Epithelial cell of esophagus (primary cell): ENCODE measurements around the gene LRMDA.

Experiments used
- DNase-seq: peaks from one replicate; pipeline ENCODE4 v3.0.0; 2010; ENCODE audit warnings: low read depth
- H3K4me3 ChIP-seq: 2 replicates; pipeline ENCODE4 v1.5.1; 2011; ENCODE audit warnings: mild to moderate bottlenecking, low read length, control low read depth
- TF ChIP-seq, protein P1 (sequence below): IDR thresholded peaks from 2 replicates; pipeline ENCODE4 v1.5.1; 2011; ENCODE audit warnings: low read depth, mild to moderate bottlenecking, low read length, control low read depth, inconsistent platforms; ENCODE audit not compliant: insufficient read depth; ENCODE audit errors: missing control alignments

Gene LRMDA

GRCh38 chr10:75688506-75689300 is 257.3 kb downstream of the LRMDA start:
- no peak overlapping the region for H3K4me3 ChIP-seq
- TF ChIP-seq, protein P1, sequence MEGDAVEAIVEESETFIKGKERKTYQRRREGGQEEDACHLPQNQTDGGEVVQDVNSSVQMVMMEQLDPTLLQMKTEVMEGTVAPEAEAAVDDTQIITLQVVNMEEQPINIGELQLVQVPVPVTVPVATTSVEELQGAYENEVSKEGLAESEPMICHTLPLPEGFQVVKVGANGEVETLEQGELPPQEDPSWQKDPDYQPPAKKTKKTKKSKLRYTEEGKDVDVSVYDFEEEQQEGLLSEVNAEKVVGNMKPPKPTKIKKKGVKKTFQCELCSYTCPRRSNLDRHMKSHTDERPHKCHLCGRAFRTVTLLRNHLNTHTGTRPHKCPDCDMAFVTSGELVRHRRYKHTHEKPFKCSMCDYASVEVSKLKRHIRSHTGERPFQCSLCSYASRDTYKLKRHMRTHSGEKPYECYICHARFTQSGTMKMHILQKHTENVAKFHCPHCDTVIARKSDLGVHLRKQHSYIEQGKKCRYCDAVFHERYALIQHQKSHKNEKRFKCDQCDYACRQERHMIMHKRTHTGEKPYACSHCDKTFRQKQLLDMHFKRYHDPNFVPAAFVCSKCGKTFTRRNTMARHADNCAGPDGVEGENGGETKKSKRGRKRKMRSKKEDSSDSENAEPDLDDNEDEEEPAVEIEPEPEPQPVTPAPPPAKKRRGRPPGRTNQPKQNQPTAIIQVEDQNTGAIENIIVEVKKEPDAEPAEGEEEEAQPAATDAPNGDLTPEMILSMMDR, result no peak

GRCh38 chr10:75693489-75693888 is 262.1 kb downstream of the LRMDA start:
- TF ChIP-seq, protein P1, result no peak
- no peak for DNase-seq
- no peak overlapping the region for H3K4me3 ChIP-seq

More at GRCh38 chr10:75688506-75689300, 257.3 kb downstream of the LRMDA start:
- DNase-seq, result no peak

DNA sequence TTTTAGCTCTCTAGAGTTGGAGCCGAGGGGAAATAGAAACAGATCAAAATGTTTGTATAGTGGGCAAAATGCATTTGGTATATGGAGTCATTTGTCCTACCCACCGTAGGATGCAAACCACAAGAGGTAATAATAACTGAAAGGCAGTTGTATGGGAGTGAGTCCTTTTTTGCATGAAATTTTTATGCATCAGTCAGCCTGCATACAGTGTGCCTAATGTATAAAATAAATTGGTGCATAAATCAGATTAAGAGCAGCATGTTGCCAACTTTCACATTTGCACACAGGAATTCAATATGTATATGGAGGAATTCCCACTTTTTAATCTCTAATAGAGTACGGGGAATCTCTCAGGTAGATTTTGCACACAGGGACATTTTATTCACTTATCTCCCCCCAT is 262.8 kb downstream of the LRMDA start:
- no peak overlapping the region for H3K4me3 ChIP-seq
- no peak for DNase-seq
- TF ChIP-seq, protein P1, result no peak

- no peak for DNase-seq
- no peak overlapping the region for H3K4me3 ChIP-seq
- TF ChIP-seq, protein P1, result no peak
Measured at GRCh38 chr10:75694790-75695189, 263.4 kb downstream of the LRMDA start.

DNA sequence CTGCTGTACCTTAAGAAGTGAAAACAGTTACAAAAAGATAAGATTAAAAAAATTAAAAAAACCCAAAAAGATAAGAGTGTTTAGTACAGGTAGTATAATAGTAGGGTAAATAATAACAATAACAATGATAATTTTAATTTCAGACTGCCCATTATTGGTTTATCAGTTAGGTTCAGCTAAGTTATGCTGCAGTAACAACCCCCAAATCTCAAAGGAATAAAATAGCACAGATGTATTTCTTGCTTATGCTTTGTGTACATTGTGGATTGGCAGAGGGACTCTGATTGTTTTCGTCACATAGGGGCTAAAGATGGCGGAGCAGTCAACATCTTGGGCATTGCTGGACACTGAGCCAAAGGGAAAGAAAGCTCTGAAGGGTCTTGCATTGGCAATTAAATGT is 264.6 kb downstream of the LRMDA start:
- TF ChIP-seq, protein P1, result no peak
- DNase-seq, result no peak
- H3K4me3 ChIP-seq, result no peak overlapping the region

DNA sequence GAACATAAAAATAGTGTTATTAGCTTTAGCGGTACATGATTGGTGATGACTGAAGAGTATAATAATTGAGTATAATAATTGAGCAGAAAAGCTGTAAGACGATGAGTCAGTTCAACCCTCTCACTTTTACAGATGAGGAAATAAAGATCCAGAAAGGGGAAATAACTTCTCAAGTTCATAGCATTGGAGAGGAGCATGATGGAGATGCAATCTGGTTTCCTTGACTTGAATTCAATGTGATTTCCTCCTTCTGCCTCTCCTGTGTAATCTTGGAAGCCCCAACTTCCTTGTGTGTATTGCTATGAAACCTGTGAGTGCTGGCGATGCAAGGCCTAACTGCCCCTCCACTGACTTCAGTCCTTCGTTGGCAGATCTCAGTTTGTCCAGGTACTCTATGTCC is 265.1 kb downstream of the LRMDA start:
- no peak for DNase-seq
- H3K4me3 ChIP-seq, result no peak overlapping the region
- TF ChIP-seq, protein P1, result no peak
